Activated gamma-delta T cell treated with Interleukin-2 at 50 U/mL for 16 hours (primary cell): ENCODE data around the gene SIRPB2.
A peak's percentile ranks its signal among the peaks of the same experiment; 100 is the strongest.

Experiments
- DNase-seq: peaks from one replicate; pipeline ENCODE4 v3.0.0-alpha.2; 2020

SIRPB2 gene

DNA sequence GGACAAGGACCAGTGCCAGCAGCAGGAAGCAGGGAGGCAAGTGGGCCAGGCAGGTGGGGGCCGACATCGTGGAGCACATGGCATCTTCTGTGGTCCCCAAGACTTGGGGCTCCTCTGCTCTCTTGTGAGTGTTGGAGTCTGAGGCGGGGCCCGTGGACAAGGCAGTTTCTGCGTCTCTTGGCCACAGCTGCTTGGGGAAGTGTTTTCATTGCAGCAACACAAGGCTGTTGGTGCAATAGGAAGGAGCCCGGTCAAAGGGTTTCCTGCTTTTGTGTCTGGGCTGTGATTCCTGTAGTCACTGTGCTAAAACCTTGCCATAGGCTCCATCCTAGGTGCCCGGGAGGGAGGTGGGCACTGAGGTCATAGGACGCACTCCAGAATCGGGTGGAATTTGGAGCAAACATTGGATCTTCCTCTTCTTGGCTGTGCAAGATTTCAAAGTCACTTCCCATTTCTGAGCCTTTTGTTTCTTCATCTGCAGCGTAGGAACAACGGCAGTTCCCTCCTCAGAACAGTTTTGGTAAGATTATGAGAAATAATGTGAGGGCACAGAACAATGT lies at the start of gene SIRPB2:
TSS of gene SIRPB2 (minus strand) at position 140 of the 560 bp plus-strand sequence. CDS start at position 79, 61 bp downstream.
- DNase-seq, result no peak

DNA sequence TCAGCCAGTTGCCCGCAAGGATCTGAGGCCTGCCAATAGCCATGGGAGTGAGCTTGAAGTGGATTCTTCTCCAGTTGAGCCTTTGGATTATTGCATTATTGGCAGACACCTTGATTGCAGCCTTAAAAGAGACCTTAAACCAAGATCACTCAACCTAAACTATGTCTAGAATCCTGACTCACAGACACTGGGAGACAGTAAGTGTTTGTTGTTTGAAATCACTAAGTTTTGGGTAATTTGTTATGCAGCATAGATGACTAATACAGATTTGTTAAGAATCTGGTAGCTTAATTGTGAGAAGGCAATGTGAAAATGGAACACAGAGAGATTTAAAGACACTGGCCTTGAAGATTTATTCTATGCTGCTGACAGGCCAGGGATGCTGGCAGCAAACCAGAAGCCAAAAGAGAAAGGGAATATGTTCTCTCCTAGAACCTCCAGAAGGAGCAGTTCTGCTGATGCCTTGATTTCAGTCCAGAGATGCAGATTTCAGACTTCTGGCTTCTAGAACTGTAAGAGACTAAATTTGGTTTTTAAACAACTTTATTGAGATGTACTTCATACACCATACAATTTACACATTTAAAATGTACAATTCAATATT lies 48.7 kb upstream of the SIRPB2 start:
- DNase-seq, result no peak

DNA sequence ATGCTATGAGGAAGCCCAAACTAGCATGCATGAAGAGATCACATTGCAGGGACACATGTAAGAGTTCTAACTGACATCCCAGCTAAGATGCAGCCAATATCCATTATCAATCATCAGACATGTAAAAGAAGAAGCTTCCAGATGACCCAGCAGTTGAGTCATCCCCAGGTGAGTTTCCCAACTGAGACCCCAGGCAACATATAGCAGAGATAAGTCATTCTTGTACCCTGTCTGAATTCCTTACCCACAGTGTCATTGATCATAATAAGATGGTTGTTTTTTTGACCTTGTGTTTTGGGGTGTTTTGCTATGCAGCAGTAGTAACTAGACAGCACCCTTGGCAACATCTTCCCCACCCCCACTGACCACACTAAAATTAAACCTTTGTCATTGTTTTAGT lies 47.4 kb upstream of the SIRPB2 start:
- DNase-seq, result no peak

DNA sequence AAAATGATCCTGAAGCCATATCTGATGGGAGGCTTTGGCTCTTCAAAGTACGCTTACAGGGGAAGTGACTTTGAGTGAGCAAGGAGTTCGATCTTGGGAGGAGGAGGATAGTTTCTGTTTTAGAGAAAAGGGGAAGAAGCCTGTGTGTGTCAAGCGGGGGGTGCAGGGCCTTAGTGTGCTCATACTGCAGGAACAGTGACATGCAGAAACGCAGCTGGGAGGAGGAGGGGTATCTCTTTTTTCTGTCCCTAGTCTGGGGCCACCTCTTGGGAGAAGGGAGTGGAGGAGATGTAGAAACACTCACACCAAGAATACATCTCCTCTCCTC lies 46.5 kb upstream of the SIRPB2 start:
- no peak for DNase-seq

DNA sequence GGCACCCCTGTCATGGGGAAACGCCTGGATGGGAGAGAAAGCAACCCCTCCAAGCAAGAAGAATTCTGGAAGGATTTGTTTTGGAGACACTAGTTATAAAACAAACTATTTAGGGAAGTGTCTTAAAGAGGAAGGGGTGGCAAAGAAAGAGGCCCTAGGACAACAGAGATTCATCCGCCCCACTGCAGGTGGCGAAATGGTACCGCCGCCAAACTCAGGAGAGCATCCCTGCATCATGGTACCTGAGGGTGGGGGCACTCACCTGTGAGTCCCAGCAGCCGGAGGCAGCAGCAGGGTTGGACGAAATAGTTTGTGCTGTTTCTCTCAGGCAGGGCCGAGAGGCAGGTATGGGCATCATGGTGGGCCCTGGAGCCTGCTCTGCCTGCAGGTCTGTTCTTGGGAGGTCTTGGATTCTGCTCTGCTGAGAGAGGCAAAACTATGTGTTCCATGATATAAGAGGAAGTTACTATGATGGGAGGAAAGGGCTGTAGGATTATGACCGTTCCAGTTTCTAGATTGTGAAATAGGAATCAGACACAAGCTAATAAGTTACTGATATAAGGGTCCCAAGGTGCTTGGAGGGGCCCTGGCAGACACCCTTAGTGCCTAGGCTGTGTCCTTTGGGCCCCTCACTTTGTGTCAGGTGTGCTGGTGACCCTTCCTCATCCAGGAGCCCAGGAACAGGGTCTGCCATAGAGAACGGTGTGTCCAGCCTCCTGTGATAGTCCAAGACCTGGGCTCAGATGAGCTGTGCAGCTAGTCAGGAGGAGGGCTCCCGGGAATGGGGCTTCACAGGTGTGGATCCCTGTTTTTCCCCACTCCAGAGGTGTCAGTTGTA lies 45.9 kb upstream of the SIRPB2 start:
- no peak for DNase-seq

DNA sequence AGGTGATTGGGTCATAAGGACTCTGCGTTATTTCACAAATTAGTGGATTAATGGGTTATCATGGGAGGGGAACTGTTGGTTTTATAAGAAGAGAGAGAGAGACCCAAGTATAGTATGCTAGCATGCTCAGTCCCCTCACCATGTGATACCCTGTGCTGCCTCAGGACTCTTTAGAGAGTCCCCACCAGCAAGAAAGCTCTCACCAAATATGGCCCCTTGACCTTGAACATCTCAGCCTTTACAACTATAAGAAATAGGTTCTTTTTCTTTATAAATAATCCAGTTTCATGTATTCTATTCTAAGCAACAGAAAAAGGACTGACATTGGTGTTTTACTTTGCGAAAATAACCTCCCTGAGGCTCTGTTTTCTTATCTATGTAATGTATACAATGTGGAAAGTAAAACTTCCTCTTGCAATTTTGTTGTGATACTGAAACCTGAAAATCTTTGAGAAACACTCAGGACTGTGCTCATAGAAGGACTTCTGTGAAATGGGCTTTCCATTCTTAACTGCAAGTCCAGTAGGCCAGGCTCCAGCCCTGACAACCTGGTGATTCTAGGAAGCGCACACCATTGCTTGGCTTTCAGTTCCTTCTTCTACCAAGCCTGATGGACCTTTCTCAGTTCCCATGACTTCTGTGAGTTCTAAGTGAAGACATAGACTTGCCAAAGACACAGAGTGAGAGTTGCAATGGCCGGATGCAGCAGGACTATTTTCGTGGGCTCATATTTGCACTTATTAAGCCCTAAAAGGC lies 44.4 kb upstream of the SIRPB2 start:
- no peak for DNase-seq

DNA sequence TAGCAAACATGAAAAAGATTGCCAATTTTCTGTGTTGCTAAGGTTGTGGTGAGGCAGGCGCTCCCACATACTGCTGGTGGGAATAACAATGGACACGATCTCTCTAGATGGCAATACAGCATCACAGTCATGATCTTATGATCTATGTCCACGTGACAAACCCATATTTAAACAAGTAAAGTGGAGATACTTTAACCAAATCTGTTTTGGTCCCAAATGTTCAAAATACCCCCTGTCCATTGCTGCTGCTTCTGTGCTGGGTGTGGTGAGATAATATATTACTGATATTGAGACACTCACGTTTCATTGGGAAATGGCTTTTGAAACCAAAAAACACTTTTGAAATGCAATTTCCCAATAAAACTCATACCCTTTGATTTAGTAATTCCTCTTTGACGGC lies 43.3 kb upstream of the SIRPB2 start:
- no peak for DNase-seq

DNA sequence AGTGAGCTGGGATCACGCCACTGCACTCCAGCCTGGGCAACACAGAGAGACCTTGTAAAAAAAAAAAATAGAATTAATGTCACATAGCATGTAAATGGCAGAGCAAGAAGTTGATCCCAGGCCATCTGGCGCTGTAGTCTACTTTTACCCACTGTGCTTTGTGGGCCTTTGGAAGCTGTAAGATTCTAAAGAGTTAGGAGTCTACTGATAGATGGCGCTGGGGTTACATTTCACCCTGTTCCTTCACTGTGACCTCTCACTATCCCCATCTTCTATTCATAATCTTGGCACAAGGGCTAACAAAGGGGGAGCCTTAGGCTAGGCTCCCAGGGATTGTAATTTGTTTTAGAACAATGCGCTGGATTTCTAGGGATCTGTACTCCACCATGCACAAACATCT lies 41.8 kb upstream of the SIRPB2 start:
- no peak for DNase-seq

DNA sequence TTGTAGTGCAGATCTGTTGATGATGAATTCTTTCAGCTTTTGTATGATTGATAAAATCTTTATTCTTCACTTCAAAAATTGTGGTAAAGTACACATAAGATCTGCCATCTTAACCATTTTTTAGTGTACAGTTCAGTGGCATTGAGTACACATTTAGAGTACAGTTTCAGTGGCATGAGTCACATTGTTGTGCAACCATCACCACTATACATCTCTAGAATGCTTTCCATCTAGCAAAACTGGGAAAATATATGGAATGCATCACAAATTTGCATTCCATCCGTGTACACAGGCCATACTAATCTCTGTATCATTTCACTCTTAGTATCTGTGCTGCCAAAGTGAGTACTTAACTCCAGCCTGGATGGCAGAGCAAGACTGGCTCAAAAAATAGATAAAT lies 37.6 kb upstream of the SIRPB2 start:
- no peak for DNase-seq

DNA sequence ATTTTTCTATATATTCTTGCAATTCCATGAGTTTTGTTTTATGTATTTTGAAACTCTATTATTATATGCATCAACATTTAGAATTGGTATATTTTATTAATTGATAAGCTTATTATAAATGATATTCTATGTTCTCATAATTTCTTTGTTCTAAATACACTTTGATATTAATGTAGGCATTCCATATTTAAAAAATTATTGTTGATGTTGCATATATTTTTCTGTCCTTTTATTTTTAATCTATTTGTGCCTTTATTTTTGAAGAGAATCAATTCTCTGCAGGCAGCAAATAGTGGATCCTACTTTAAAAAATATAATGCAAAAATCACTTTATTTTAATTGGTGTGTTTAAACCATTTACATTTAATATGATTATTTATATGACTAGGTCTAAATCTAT lies 36.7 kb upstream of the SIRPB2 start:
- DNase-seq, result no peak

DNA sequence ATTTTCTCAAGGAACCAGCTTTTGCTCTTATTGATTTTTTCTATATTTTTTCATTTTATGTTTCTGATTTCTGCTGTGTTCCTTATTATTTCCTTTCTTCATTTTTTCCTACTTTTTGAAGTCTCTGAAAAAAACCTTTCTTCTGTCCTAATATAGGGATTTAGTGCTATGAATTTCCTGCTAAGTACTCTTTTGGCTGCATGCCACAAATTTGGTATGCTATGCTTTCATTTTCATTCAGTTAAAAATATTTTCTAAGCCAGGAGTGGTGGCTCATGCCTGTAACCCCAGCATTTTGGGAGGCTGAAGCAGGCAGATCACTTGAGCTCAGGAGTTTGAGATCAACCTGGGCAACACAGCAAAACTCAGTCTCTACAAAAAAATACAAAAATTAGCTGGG lies 35.7 kb upstream of the SIRPB2 start:
- no peak for DNase-seq

DNA sequence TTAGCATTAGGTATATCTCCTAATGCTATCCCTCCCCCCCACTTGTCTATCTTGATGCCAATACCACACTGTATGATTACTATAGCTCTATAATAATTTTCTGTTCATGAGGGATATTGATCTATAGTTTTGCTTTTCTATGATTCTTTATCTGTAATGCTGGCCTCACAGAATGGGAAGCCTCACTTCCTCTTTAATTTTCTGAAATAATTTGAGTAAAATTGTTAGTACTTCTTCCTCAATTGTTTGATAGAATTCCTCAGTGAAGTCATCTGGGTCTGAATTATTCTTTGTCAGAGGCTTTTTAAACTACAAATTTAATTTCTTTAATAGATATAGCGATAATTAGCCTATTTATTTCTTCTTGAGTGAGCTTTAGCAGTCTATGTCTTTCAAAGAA lies 35.1 kb upstream of the SIRPB2 start:
- DNase-seq, result no peak

DNA sequence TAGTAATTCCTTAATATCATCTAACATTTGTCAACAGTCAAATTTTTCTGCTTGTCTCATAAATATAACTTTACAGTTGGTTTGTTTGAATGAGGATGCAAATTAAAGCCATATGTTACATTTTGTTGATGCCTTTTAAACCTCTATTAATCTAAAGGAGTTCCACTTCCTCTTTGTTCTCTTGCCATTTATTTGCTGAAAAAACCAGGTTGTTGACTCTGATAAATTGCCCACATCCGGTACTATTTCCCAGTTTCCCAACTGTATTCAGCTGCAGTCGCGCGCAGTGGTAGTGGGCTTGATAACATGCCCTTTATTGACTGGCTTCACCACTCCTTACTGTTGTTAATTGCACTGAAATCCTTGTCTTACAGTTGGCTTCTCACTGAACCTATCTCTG lies 32.8 kb upstream of the SIRPB2 start:
- DNase-seq, result no peak

DNA sequence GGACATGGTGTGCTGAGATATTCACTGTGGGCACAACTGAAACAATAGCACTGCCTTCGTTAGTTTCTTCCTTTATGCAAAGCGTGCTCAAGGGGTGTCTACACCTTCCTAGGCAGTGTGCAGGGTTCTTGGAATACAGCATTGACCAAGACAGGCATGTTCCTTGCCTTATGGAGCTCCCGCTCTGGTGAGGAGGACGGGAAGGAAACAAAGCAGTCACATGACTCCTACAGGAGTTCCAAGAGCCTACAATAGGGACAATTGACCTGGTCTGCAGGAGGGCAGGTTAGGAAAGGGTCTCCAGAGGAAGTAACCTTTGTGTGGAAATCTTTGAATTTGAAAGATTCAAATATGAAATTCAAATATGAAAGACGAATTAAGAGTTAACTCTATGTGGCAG lies 25.8 kb upstream of the SIRPB2 start:
- no peak for DNase-seq

DNA sequence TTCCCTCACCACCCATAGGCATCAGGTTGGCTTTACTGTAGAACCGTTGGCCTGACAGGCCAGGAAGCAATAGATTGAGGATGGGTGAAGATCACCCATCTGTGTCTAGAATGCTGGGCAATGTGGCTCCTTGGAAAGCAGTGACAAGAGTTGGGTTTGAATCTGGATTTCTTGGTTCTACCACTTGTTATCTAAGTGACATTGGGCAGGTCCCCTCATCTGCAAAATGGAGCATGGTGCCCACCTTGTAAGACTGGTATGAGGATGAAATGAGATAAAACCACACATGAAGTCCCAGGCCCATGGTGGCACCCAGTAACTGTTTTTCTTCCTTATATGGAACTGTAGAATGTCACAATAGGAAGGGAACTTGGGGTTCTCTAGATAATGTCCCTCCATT lies 22.6 kb upstream of the SIRPB2 start:
- no peak for DNase-seq

DNA sequence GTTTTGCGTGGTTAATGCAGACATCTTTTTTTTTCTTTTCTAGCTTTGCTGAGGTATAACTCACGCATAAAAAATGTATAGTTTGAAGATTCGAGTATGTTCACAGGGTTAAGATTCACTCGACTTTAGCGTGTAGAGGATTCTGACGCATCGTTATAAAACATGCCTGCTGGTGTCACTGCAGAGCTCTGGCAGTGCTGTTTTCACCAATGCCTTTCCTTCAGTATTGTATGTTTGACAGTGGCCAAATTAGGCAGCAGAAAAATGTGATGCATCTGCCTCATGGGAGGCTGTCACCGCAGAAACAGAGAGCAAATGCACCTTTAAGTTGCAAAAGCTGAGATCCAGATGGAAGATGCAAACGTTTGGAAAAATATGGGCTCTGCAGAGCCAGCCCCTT lies 18.0 kb upstream of the SIRPB2 start:
- peak; percentile 24 for DNase-seq

DNA sequence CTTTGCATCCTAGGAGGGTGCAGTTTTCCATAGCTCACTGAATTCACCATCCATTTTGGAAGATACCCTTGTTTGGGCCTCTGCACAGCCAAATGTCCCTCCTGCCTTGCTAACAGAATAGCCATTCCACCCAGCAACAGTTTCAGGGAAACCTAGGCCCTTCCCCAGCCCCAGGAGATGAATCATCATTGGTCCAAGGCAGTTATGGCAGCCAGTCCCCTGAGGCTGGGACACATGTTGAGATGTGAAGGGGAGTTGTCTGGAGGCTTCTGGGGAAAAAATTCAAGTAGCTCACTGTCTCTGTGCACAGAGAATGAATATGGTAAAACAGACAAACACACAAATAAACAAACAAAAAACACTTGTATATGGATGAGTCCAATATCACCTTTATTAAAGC lies 17.4 kb upstream of the SIRPB2 start:
- no peak for DNase-seq

DNA sequence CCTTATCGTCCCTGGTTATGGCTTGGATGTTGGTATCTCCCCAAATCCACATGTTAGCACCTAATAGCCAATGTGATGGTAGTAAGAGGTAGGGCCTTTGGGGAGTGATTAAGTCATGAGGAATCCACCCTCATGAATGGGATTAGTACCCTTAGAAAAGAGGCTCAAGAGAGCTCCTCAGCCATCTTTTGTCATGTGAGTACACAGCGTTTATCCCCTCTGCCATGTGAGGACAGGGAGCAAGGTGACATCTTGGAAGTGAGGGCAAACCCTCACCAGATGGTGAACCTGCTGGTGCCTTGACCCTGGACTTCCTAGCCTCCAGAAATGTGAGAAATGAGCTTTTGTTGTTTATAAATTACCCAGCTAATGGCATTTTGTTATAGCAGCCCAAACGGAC lies 16.1 kb upstream of the SIRPB2 start:
- DNase-seq, result no peak

DNA sequence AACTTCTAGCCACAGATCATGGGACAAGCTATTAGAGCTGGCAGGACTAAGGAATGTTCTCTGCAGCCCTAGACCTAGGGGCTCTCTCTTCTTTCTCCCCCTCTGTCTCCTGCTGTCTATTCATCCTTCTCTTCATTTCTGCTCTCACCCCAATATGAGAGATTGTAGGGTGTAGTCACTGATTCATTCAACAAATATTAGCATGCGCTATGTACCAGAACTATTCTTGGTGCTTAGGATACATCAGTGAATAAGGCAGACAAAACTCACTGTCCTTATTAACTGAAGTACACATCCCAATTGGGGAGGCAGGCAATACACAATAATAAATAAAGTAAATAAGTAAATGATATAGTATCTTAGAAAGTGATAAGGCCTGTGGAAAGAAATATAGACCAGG lies 14.7 kb upstream of the SIRPB2 start:
- no peak for DNase-seq

DNA sequence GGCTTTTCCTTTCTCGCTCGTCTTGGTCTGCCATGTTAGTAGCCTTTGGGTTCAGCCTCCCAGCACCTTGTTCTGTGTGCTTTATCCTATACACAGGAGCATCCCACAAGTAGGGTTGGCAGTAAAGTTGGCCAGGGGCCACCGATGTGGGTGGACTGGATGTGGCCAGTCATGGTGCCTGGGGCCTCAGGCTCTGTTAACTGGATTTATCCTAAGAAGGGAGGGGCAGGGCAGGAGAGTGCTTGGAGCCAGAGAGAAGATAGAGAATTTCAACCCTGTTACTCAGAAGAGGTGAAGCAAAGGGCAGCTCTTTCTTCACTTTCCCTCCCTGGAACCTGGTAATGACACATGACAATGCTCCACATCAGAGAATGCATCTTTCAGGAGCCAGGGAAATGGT lies 14.1 kb upstream of the SIRPB2 start:
- no peak for DNase-seq

DNA sequence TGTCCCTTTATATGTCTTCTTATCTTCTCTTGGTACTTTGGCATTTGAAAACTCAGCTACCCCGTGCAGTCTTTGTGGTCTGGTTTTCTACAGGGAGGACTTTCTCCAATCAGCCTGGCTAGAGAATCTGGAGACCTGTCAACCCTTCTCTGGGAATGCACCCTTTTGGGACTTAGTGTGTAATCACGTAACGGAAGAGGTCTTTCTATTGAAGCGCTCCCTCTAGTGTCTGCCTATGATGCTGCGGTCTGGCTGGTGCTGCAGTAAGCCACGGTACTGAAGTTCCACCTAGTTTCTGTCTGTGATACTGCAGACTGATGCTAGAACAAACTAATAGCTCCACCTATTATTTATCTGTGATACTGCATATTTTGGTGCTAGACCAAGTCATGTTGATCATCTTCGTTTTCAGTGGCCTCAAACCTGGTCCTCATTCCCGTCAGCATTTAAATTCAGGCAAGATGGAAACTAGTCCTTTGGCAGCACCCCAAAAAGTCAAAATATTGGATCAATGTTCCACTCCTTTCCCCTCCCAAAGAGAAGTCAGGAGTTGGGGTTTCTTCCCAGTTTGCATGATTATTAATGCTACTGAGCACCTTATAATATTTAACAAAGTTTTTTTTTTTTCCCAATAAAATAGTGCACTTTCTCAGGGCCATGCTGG lies 12.5 kb upstream of the SIRPB2 start:
- peak; percentile 68 for DNase-seq

DNA sequence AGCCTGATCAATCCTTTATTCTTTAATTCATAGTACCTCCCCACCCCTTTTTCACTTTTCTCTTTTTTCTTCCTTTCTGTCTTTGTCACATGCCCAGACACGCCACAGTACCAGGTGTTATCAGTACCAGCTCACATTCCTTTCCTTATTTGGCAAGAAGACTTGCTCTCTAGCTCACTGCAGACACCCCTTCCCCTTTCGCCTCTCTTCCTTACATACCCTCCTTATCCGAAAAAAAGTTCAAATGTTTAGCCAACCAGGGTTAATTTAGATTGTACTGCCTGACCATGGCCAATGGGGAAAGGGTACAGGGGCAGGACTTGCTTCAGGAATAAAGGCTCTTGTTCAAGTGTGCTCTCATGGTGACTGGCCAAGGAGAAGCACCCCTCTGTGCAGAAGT lies 9.3 kb upstream of the SIRPB2 start:
- DNase-seq, result no peak
